Measurements from ENCODE around the gene CCNH. TPM values are rescaled to one million over a fixed set of nuclear protein-coding genes. Genes with fewer than 3 reads are reported as not detected.

Gene CCNH
- total and polyA plus RNA-seq, 2 experiments from 2014 or later: 74.4 to 80.2 TPM

- Mint-ChIP-seq H3K9me3 (no peaks in the 10 kb centered on the region), H3K27me3 (ENCODE audit: insufficient read depth, low read depth, poor library complexity) (no peaks in the 10 kb centered on the region), H3K27ac (no peak overlapping the region), H3K4me3 (no peak overlapping the region), H3K36me3 (ENCODE audit: low read depth) (no peaks in the 10 kb centered on the region), H3K4me1 (peaks cover 6% of the 10 kb centered on the region; the same call in 2 of the 3 replicates)
- ATAC-seq (no peak), DNase-seq (ENCODE audit: low spot score) (no peak)
- Histone ChIP-seq H3K9me2 (ENCODE audit: insufficient read depth) (no peaks in the 10 kb centered on the region), H3K4me1 (ENCODE audit: insufficient read depth) (peaks cover 6% of the 10 kb centered on the region; the same call in 1 of the 2 replicates), H3F3A (replicated peaks; ENCODE audit: low read depth) (no peaks in the 10 kb centered on the region), H3K36me3 (ENCODE audit: insufficient read depth) (no peaks in the 10 kb centered on the region), H3K4me3 (no peak overlapping the region), H3K27ac (ENCODE audit: low read depth) (no peak overlapping the region), H3K27me3 (ENCODE audit: insufficient read depth) (no peaks in the 10 kb centered on the region), H4K20me1 (replicated peaks; ENCODE audit: insufficient read depth) (no peaks in the 10 kb centered on the region), H2AFZ (no peak overlapping the region), H3K4me2 (no peak overlapping the region), H3K79me2 (replicated peaks; ENCODE audit: insufficient read depth) (no peaks in the 10 kb centered on the region)
- no peak for TF ChIP-seq CTCF (conservative IDR thresholded peaks at IDR 0.05; ENCODE audit: low read depth in 2 of 2)
- no peak for TF ChIP-seq EZH2 (IDR thresholded peaks at IDR 0.05; ENCODE audit: low read depth, unreplicated experiment)
- TF ChIP-seq JUNB (IDR thresholded peaks at IDR 0.05; ENCODE audit: unreplicated experiment): no peak
- TF ChIP-seq EZH2phosphoT487 (IDR thresholded peaks at IDR 0.05; ENCODE audit: unreplicated experiment): no peak
- TF ChIP-seq CREB1 (CRISPR knock-in tag; IDR thresholded peaks at IDR 0.05; ENCODE audit: low read depth): no peak
- no peak for TF ChIP-seq ZNF114 (CRISPR knock-in tag; IDR thresholded peaks at IDR 0.05)
- no peak for TF ChIP-seq NANOG (IDR thresholded peaks at IDR 0.05; ENCODE audit: borderline replicate concordance)
- TF ChIP-seq ZNF462 (CRISPR knock-in tag; IDR thresholded peaks at IDR 0.05): no peak
- no peak for TF ChIP-seq REST (IDR thresholded peaks at IDR 0.05; ENCODE audit: unreplicated experiment)
- no peak for TF ChIP-seq ETS1 (IDR thresholded peaks at IDR 0.05)
- no peak for TF ChIP-seq STAT1 (IDR thresholded peaks at IDR 0.05; ENCODE audit: unreplicated experiment)
- no peak for TF ChIP-seq ZNF331 (CRISPR knock-in tag; IDR thresholded peaks at IDR 0.05; ENCODE audit: low read depth)
Measured at GRCh38 chr5:87369431-87369830, 43.3 kb downstream of the CCNH start.

Data from GM23338 (cell line).